OCI-LY7 (cell line): ENCODE results near the gene PTPRM. TPM values are rescaled to one million over a fixed set of nuclear protein-coding genes. Genes with fewer than 3 reads are reported as not detected.

ENCODE experiments used
- BruUV-seq: library from RNA; stranded (reverse); fragments of 400-500 nt; replicated peaks from 2 replicates; lab custom pipeline; 2021; lab: Mats Ljungman, UMichigan
- CTCF ChIA-PET: fragments of 300-600 bp; sonication (Branson Sonifier 250); formaldehyde crosslinking; loops from one replicate; lab custom pipeline; 2022; ENCODE audit warnings: antibody characterized with exemption; ENCODE audit not compliant: unreplicated experiment; lab: Charles Lee
- POLR2A ChIA-PET: fragments of 300-600 bp; sonication (Branson Sonifier 250); formaldehyde crosslinking; loops from one replicate; lab custom pipeline; 2022; ENCODE audit warnings: antibody characterized with exemption; lab: Charles Lee
- DNase-seq: peaks from one replicate; pipeline ENCODE4 v3.0.0-alpha.2; 2015; ENCODE audit warnings: low spot score
- H2AFZ ChIP-seq: fragments of 200-600 bp; sonication (generic), shearing (Covaris generic); 2 replicates; pipeline ENCODE4 v1.6.1; 2014; ENCODE audit warnings: mild to moderate bottlenecking, antibody characterized with exemption, low read length, moderate library complexity
- H3K27ac ChIP-seq: fragments of 200-600 bp; sonication (generic); 2 replicates; pipeline ENCODE4 v1.5.1; 2014; ENCODE audit warnings: mixed run types, low read depth, mild to moderate bottlenecking, moderate library complexity, low read length, inconsistent platforms; ENCODE audit not compliant: poor library complexity, severe bottlenecking
- H3K36me3 ChIP-seq: fragments of 200-600 bp; sonication (generic); 2 replicates; pipeline ENCODE4 v1.6.1; 2014; ENCODE audit warnings: mild to moderate bottlenecking, antibody characterized with exemption, low read length, moderate library complexity, mixed read lengths; ENCODE audit not compliant: insufficient read depth
- H3K4me1 ChIP-seq: fragments of 200-600 bp; sonication (generic); 2 replicates; pipeline ENCODE4 v1.5.1; 2014; ENCODE audit warnings: mild to moderate bottlenecking, low read length; ENCODE audit not compliant: insufficient read depth, poor library complexity, severe bottlenecking
- H3K4me2 ChIP-seq: fragments of 200-600 bp; sonication (generic); 2 replicates; pipeline ENCODE4 v1.6.1; 2014; ENCODE audit warnings: mild to moderate bottlenecking, low read length
- H3K4me3 ChIP-seq: fragments of 200-600 bp; sonication (generic); 2 replicates; pipeline ENCODE4 v1.5.1; 2014; ENCODE audit warnings: mild to moderate bottlenecking, low read depth, low read length; ENCODE audit not compliant: poor library complexity, severe bottlenecking
- H3K79me2 ChIP-seq: fragments of 200-600 bp; sonication (generic); 2 replicates; pipeline ENCODE4 v1.6.1; 2016; ENCODE audit warnings: low read depth, mild to moderate bottlenecking, low read length, moderate library complexity, mixed read lengths; ENCODE audit not compliant: insufficient read depth
- H3K9me2 ChIP-seq: fragments of 200-600 bp; sonication (generic); 2 replicates; pipeline ENCODE4 v1.6.1; 2016; ENCODE audit warnings: mild to moderate bottlenecking, low read length, mixed read lengths; ENCODE audit not compliant: insufficient read depth
- H3K9me3 ChIP-seq: fragments of 200-600 bp; sonication (generic); 2 replicates; pipeline ENCODE4 v1.6.1; 2014; ENCODE audit warnings: mild to moderate bottlenecking, mixed run types, low read length, mixed read lengths
- H4K20me1 ChIP-seq: fragments of 200-600 bp; sonication (generic); 2 replicates; pipeline ENCODE4 v1.6.1; 2014; ENCODE audit warnings: mild to moderate bottlenecking, antibody characterized with exemption, low read length, moderate library complexity, mixed read lengths; ENCODE audit not compliant: insufficient read depth
- CTCF ChIP-seq: fragments of 200-600 bp; sonication (generic); conservative IDR thresholded peaks from 2 replicates; pipeline ENCODE4 v1.5.1; 2014; ENCODE audit warnings: mild to moderate bottlenecking, antibody characterized with exemption, low read length, moderate library complexity, mixed read lengths
- EZH2phosphoT487 ChIP-seq: fragments of 200-600 bp; sonication (generic); IDR thresholded peaks from 2 replicates; pipeline ENCODE4 v1.6.1; 2018; ENCODE audit warnings: low read depth, borderline replicate concordance, mild to moderate bottlenecking, mixed run types, antibody characterized with exemption, low read length, moderate library complexity, mixed read lengths
- intact Hi-C: fragments of 100-400 bp; cut with micrococcal nuclease; formaldehyde crosslinking; loops from one replicate; pipeline ENCODE4 v1.10.0; 2022; ENCODE audit not compliant: unreplicated experiment
- total RNA-seq, 2 experiments: library from RNA; depleted of rRNA in 1 of 2; stranded (reverse); fragments of >200 nt in 1 of 2; shearing (Covaris generic) in 1 of 2; gene quantifications; 2 replicates each; pipeline ENCODE4 v1.2.3, GENCODE V29; 2014 to 2022

PTPRM gene
- total RNA-seq, 2 experiments from 2014 or later: not detected

GRCh38 chr18:8274370-8274769 lies 707.3 kb downstream of the PTPRM start:
- no peak overlapping the region for H3K4me3 ChIP-seq

GRCh38 chr18:8276406-8276805 lies 709.3 kb downstream of the PTPRM start:
- no peak overlapping the region for H3K27ac ChIP-seq
- CTCF ChIA-PET: no interaction called here

More at GRCh38 chr18:8274370-8274769, 707.3 kb downstream of the PTPRM start:
- intact Hi-C loops: no loop called here
- TF ChIP-seq CTCF (no peak), EZH2phosphoT487 (no peak)
- BruUV-seq: no TSS peak
- Histone ChIP-seq H3K4me2 (no peak overlapping the region), H3K27ac (no peak overlapping the region), H3K36me3 (no peaks in the 10 kb centered on the region), H2AFZ (no peak overlapping the region), H4K20me1 (no peaks in the 10 kb centered on the region), H3K79me2 (no peaks in the 10 kb centered on the region), H3K9me2 (no peaks in the 10 kb centered on the region), H3K4me1 (no peaks in the 10 kb centered on the region), H3K9me3 (no peaks in the 10 kb centered on the region)
- no peak for DNase-seq
- ChIA-PET CTCF (no interaction called here), POLR2A (interaction anchor here (1.2 kb wide), 1 partner anchor 11 kb away, joined by 3 read pairs; no protein-coding TSS in a partner anchor)

More at GRCh38 chr18:8276406-8276805, 709.3 kb downstream of the PTPRM start:
- DNase-seq: no peak
- no peaks in the 10 kb centered on the region for H3K9me3 ChIP-seq
- intact Hi-C loops: no loop called here
- POLR2A ChIA-PET: no interaction called here
- H3K79me2 ChIP-seq: no peaks in the 10 kb centered on the region
- H3K4me1 ChIP-seq: no peaks in the 10 kb centered on the region
- H3K4me3 ChIP-seq: no peak overlapping the region
- no peaks in the 10 kb centered on the region for H4K20me1 ChIP-seq
- no peak for TF ChIP-seq EZH2phosphoT487
- no peak for TF ChIP-seq CTCF
- no peaks in the 10 kb centered on the region for H3K36me3 ChIP-seq
- no peak overlapping the region for H2AFZ ChIP-seq
- no TSS peak for BruUV-seq
- H3K4me2 ChIP-seq: no peak overlapping the region
- no peaks in the 10 kb centered on the region for H3K9me2 ChIP-seq
